OCI-LY7 (cell line): ENCODE data around the gene FSIP1.

Experiments
- CTCF ChIP-seq: fragments of 200-600 bp; sonication (generic); conservative IDR thresholded peaks from 2 replicates; pipeline ENCODE4 v1.5.1; 2014; ENCODE audit warnings: mild to moderate bottlenecking, antibody characterized with exemption, low read length, moderate library complexity, mixed read lengths
- EZH2phosphoT487 ChIP-seq: fragments of 200-600 bp; sonication (generic); IDR thresholded peaks from 2 replicates; pipeline ENCODE4 v1.6.1; 2018; ENCODE audit warnings: low read depth, borderline replicate concordance, mild to moderate bottlenecking, mixed run types, antibody characterized with exemption, low read length, moderate library complexity, mixed read lengths

- TF ChIP-seq CTCF, result no peak
- no peak for TF ChIP-seq EZH2phosphoT487
Measured at GRCh38 chr15:39578851-39579486, 203.7 kb downstream of the FSIP1 start.
